Right ventricle myocardium inferior (tissue), 1 donor: ENCODE measurements around the gene GM2A. TPM values are rescaled to one million over a fixed set of nuclear protein-coding genes. Genes with fewer than 3 reads are reported as not detected.
"Not testable (repeated sequence)": the region's sequence is repeated elsewhere in the genome, so short reads cannot be mapped to it uniquely, and the experiment has no call there.

ENCODE experiments used
- ATAC-seq: fragments of 200-7000 bp; cut with Tn5 transposase; one replicate; pipeline ENCODE4 v1.9.1; 2020; ENCODE audit warnings: mild to moderate bottlenecking, moderate library complexity
- DNase-seq: peaks from one replicate; pipeline ENCODE4 v3.0.0; 2021; ENCODE audit errors: missing footprints
- intact Hi-C: fragments of 100-400 bp; cut with DNase I; formaldehyde crosslinking; loops from one replicate; pipeline ENCODE4 v1.11.0; 2022
- total RNA-seq: library from RNA; stranded (reverse); fragmentation: NEBNext Ultra II Directional; extraction: Animal tissue kit (Norgen Biotek cat#: 25700); gene quantifications from one replicate; pipeline ENCODE4 v1.2.1, GENCODE V29; 2021
- donor health status: DM: no; HTN: yes; CAD: no; lungs with severe emphysema.

The GM2A gene
- total RNA-seq, 1 donor from 2014 or later, result 28.4 TPM

DNA sequence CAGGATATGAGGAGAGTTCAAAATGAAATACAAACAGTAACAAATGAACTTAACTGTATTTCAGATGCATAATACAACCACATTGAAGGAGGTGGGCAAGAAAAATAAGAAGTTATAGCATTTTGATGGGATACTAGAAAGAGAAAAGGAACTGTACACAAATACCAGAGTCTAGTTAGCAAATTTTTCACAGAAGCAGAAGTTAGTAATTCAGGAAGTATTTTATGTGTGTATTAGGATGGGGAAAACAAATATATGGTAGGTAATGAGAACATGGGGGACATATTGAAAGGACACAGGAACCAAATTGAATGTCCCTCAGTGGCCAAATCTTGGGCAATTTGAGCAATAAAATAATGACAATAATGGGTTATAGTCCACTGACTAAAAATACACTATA lies 18.4 kb downstream of the GM2A start:
- ATAC-seq (no peak), DNase-seq (no peak)

GRCh38 chr5:151274666-151275065 lies 21.7 kb downstream of the GM2A start:
- no peak for DNase-seq
- no peak for ATAC-seq
- intact Hi-C loops, result no loop called here

More for the DNA sequence above, 18.4 kb downstream of the GM2A start:
- intact Hi-C loops, result no loop called here

DNA sequence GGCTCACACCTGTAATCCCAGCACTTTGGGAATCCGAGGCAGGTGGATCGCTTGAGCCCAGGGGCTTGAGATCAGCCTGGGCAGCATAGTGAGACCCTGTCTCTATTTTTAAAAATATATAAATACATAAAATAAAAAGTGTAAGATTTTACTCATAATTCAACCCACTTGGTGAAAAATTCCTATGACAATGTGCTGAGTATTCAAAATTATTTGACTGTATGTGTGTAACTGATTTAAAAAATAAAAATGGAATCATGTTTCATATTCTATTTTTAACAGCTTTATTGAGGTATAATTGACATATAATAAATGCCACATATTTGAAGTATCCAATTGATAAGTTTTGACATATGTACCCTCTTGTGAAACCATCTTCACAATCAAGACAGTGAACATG lies 22.8 kb downstream of the GM2A start:
- ATAC-seq (no peak), DNase-seq (no peak)
- intact Hi-C loops, result no loop called here

DNA sequence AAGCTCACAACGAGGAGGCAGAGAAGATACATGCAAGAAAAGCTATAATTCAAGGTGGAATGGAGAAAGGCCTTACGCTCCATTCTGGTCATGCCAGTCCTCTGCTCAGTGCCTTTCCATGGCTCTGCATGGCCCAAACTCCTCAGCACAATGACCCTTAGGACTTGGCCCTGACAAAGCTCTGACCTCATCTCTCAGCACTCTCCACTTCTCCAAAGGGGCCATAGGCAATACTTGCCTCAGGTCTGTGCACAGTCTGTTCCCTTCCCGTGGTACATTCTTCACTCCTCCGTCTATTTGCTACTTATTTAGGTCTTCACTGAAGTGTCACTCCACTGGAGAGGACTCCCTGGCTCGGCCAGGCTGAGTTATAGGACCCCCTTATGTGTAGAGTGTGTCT lies 25.9 kb downstream of the GM2A start:
- no peak for DNase-seq
- intact Hi-C loops, result no loop called here
- no peak for ATAC-seq

- DNase-seq, result no peak
- ATAC-seq, result no peak
- intact Hi-C loops, result no loop called here
Measured at GRCh38 chr5:151280443-151280842, 27.5 kb downstream of the GM2A start.

DNA sequence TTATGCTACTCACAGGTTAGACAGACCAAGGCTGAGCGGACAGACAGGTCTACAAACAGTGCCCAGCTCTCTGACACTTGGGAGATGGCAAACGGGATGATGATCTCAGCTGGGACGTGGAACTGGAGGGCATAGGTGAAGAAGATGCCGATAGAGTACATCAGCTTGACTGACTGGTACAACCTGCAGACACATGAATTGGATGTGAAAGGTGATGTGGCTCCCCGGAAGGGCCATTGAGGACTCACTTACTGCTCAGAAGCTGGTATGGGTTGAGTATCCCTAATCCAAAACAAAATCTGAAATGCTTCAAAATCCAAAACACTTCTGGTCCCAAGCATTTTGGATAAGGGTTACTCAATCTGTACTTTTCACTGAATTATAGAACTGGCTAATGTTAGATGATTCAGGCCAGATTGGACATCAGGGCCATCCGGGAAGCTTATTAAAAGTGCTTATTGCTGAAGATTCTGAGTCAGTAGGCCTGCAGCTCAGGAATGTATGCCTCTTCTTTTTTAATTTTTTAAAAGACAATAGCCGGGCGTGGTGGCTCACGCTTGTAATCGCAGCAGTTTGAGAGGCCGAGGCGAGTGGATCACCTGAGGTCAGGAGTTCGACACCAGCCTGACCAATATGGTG lies 28.1 kb downstream of the GM2A start:
- DNase-seq, result no peak
- intact Hi-C loops, result no loop called here
- ATAC-seq, result no peak

DNA sequence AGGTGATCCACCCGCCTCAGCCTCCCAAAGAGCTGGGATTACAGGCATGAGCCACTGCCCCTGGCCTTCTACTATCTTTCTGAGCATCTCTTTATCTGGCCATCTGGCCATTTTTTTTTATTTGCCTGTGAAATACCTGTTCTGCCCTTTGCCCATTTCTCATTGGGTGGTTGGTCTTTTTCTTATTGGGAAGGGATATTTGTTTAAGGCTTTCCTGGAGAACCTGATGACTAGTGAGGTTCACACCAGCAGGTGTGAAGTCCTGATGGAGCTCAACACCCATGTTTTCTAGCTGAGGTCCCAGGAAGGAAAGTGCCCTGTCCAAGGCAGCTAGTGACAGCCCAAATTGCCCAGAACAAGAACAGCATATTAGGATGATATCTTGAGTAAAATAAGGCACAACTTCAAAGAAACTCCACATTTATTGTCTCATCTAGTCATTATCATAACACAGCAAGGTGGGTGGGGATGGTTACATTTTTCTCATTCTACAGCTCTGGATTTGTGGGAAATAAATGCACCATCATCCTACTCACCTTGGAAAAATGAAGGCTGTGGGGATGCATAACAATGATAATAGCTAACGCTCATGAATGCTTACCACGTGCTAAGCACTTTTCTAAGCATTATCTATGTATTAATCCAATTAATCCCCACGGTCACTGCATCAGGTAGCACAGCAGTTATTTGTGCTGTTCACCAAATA lies 30.3 kb downstream of the GM2A start:
- ATAC-seq, result no peak
- no peak for DNase-seq
- intact Hi-C loops, result no loop called here

DNA sequence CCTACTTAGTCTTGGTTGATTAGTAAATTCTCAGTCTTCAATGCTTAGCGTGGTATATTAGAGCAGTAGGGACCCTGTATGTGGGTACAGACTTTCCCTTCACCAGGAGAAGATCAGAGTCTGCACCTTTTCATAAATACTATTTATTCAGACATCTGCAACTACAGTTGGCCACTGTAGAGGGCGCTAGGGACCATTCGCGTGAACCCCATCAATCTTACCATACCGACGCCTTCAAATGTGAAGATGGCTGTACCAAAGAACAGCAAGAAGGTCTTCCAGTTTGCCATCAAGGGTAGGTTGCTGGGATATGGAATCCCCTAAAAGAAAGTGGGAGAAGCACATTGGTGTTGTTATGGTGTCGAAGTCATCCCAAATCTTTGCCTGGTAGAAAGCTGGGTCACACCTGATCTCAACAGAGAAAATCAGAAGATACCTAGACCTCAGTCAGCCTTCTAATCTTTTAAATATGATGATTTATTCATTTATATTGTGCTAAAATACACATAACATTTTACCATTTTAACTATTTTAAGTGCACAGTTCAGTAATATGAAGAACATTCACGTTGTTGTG lies 31.5 kb downstream of the GM2A start:
- DNase-seq (no peak), ATAC-seq (no peak)
- intact Hi-C loops, result no loop called here

- intact Hi-C loops, result no loop called here
- DNase-seq (no peak), ATAC-seq (no peak)
Measured at GRCh38 chr5:151285683-151286082, 32.7 kb downstream of the GM2A start.

DNA sequence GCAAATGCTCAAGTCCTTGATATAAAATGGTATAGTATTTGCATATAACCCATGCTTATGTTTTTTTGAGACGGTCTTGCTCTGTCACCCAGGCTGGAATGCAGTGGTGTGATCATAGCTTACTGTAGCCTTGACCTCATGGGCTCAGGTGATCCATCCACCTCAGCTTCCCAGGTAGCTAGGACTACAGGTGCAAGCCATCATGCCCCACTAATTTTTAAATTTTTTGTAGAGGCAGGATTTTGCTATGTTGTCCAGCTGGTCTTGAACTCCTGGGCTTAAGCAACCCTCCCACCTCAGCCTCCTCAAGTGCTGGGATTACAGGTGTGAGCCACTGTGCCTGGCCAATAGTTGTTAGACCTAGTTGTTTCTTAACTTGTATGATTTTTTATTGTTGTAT lies 33.3 kb downstream of the GM2A start:
- intact Hi-C loops, result no loop called here
- ATAC-seq, result no peak
- no peak for DNase-seq

DNA sequence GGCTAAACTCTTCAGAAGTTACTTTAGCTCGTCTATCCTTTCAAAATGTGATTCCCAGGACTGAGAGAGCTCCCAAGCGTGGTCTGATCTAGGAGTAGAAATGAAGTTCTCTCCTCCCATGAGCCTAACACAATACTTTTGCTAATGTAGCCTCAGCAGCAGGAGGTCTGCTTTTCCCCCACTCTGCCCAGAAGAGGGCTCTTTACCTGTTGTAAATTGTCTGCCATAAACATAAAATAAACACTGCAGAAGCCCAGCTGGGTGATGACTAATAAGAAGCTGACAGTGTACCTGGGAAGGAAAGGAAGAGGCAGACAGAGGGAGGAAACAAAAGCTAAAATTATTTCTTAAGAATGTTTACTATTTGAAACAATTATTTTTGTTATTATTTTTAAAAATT lies 35.2 kb downstream of the GM2A start:
- intact Hi-C loops, result no loop called here
- DNase-seq (no peak), ATAC-seq (no peak)

GRCh38 chr5:151293624-151294023 lies 40.6 kb downstream of the GM2A start:
- intact Hi-C loops, result no loop called here
- DNase-seq (no peak), ATAC-seq (no peak)

- no peak for ATAC-seq
- intact Hi-C loops, result no loop called here
- DNase-seq, result no peak
Measured at GRCh38 chr5:151295138-151295537, 42.2 kb downstream of the GM2A start.

DNA sequence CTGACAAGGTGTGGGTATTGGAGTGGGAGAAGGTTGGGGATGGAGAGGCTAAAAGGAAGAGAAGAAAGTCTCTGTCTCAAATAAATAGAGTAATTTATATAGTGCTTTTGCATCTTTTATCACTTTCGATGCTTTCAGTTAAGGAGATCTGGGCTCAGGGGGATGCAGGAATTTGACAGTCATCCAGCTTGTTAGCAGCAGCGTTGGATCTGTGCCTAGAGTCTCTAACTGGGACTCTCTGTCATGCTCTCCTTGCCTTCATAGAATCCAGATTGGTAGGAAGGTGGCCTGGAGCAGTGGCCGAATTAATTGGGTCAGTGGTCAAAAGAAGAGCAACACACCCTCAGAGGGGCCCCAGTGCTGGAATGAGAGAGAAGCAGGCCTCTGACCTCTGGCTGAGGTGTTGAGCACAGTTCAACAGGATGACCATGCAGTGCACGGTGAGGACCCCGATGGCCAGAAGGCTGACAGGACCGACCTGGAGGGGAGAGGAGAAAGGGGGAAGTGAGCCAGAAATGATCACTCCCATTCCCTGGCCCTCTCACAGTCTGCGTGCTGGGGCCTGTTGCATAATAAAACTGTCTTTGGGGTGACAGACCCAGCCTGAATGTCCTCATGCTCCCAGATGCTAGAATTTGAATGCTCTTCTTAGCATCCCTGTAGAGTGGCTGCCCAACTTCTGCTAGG lies 42.9 kb downstream of the GM2A start:
- intact Hi-C loops, result no loop called here
- DNase-seq (no peak), ATAC-seq (no peak)

GRCh38 chr5:151296478-151296830 lies 43.5 kb downstream of the GM2A start:
- DNase-seq, result no peak
- no peak for ATAC-seq
- intact Hi-C loops, result no loop called here

DNA sequence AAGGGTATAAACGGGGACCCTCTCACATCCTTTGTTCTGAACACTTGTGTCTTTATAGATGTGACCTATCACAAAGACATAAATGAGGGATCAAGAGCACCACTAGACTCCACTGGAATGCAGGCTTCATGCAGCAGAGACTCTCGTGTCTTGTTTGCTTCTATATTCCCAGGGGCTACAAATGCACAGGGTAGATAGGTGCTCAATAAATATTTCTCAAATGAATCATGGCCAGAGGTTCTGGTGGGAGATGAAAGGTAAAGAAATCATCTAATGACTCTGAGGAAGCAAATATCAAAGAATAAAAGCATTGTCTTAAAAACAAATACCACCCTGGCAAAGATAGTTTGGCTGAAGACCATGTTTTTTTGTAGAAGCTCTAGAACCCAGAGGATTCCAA lies 44.0 kb downstream of the GM2A start:
- DNase-seq (no peak), ATAC-seq (no peak)
- intact Hi-C loops, result no loop called here

GRCh38 chr5:151298063-151298855 lies 45.3 kb downstream of the GM2A start:
- no peak for DNase-seq
- ATAC-seq, result no peak
- intact Hi-C loops, result no loop called here

DNA sequence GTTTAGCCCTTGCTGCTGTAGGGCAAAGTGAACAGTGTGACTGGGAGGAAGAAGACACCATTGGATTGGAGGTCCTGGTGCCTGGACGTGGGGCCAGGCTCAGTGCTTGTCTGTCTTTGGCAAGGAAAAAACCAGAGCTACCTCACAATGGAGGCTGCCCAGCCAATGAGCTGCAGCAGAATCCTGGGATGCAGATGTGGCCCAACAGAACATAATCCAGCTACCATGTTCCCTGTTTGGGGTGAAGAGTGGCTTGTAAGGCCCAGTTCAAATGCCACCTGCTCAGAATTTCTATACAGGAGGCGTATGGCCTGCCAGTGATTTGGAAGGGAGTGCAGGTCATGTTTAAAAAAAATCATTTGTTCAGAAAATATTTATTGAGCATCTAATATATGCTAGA lies 50.7 kb downstream of the GM2A start, which contains the start of gene SLC36A3:
Gene SLC36A3 (minus strand): TSS at position 101 of the 400 bp plus-strand sequence. CDS start 412 bp downstream, outside the sequence.
- intact Hi-C loops, result no loop called here
- DNase-seq (no peak), ATAC-seq (no peak)

- DNase-seq, ATAC-seq, intact Hi-C loops: not testable (repeated sequence)
Measured at GRCh38 chr5:151309266-151309665, 56.3 kb downstream of the GM2A start.
